ENCODE data around the gene ABCB10.
"Not testable (repeated sequence)": the region's sequence is repeated elsewhere in the genome, so short reads cannot be mapped to it uniquely, and the experiment has no call there.

ABCB10 gene

DNA sequence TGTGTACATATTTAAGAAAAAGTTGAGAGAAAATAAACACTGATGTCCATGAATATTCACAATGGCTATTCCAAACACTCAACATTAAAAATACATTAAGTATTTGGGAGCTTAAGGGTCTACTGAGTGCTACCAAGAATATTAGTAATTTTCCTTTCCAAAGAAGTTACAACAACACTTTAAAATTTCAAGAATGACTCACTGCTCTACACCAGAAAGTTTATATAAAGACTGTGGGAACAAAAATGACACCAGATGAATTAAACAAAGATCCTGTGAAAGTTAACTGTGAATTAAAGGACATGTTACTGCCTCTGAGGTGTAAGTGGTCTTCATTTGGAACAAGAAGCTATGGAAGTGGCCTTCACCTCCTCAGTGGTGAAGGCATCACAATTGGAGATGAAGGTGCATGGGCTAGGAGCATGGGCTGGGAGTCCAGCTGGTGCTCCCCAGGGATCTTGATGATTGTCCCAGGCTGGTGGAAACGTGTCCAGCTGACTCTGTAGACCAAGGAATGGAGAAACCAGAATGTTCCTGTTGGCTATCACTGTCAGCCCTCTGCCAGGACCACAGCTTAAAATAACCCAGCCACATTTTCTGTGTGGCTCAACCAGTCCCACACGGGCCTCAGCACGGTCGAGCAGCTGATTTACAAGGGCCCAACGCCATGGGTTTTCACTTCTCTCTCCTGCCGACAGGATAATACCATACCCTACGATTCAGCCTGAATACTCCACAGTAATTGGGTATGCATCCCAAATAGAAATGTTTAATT lies 38.6 kb upstream of the ABCB10 start:
- TF ChIP-seq, protein P1, sequence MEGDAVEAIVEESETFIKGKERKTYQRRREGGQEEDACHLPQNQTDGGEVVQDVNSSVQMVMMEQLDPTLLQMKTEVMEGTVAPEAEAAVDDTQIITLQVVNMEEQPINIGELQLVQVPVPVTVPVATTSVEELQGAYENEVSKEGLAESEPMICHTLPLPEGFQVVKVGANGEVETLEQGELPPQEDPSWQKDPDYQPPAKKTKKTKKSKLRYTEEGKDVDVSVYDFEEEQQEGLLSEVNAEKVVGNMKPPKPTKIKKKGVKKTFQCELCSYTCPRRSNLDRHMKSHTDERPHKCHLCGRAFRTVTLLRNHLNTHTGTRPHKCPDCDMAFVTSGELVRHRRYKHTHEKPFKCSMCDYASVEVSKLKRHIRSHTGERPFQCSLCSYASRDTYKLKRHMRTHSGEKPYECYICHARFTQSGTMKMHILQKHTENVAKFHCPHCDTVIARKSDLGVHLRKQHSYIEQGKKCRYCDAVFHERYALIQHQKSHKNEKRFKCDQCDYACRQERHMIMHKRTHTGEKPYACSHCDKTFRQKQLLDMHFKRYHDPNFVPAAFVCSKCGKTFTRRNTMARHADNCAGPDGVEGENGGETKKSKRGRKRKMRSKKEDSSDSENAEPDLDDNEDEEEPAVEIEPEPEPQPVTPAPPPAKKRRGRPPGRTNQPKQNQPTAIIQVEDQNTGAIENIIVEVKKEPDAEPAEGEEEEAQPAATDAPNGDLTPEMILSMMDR (IDR thresholded peaks at IDR 0.05; ENCODE audit: low read depth, low read length, missing control alignments): no peak
- no peak for DNase-seq (ENCODE audit: extremely low read depth, low read depth)
- no peak overlapping the region for H3K4me3 ChIP-seq (replicated peaks; ENCODE audit: low read depth, low read length)

DNA sequence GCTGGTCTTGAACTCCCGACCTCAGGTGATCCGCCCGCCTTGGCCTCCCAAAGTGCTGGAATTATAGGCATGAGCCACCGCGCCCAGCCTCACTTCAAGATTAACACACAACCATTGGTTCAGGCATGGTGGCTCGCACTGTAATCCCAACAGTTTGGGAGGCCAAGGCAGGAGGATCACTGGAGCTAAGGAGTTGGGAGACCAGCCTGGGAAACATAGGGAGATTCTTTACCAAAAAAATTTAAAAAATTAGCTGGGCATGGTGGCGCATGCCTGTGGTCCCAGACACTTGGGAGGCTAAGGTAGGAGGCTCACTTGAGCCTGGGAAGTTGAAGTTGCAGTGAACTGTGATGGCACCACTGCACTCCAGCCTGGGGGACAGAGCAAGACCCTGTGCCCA lies 37.4 kb upstream of the ABCB10 start:
- H3K4me3 ChIP-seq (replicated peaks; ENCODE audit: low read depth, low read length); DNase-seq (ENCODE audit: extremely low read depth, low read depth): not testable (repeated sequence)

DNA sequence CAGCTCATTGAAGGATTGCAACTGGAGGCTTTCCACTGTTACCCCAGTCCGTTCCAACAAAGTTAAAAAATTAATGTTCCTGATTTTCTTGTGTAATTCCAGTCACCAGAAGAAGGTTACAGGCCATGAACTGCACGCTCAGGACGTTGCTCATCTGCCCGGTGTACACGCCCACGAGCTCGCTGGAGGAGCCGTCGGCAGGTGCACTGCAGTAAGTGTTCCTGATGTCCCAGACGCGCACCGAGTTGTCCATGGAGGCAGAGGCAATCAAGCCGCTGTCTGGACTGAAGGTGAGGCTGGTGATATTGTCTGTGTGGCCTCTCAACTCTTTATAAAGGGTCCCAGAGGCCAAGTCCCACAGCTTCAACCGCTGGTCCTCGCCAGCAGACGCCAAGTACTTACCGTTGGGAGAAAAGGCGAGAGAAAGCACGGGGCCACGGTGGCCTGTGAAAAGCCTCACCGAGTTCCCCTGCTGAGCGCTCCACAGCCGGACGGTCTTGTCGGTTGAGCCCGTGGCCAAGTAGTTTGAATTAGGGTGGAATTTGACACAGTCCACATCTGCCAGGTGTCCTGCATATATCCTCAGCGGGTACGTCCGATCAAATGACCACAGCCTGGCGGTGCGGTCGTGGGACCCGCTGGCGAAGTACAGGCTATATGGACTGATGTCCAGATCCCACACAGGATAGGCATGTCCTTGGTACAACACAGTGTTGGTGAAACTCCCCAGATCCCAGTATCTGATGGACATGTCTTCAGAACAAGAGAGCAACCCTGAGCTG lies 35.9 kb upstream of the ABCB10 start:
- H3K4me3 ChIP-seq (replicated peaks; ENCODE audit: low read depth, low read length): no peak overlapping the region
- DNase-seq (ENCODE audit: extremely low read depth, low read depth): no peak
- TF ChIP-seq, protein P1 (IDR thresholded peaks at IDR 0.05; ENCODE audit: low read depth, low read length, missing control alignments): no peak

DNA sequence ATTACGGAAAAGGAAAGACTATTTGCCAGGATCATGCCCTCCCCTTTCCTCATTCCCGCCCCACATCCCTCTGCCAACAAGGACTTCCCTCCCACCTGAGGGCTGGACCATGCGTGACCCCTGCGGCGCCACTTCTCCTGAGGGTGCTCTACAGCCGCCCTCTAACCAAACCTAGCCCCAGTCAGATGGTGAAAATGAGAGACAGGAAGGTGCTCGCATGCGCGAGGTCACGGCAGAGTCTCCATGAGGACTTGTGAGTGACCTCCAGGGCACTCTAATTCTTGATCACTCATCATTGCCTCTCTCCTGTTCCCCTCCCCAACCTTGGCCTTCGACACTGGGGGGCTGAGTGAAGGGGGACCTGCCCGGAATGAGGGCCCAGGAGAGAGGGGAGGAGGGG lies 35.3 kb upstream of the ABCB10 start:
- TF ChIP-seq, protein P1 (IDR thresholded peaks at IDR 0.05; ENCODE audit: low read depth, low read length, missing control alignments): no peak
- H3K4me3 ChIP-seq (replicated peaks; ENCODE audit: low read depth, low read length): no peak overlapping the region

DNA sequence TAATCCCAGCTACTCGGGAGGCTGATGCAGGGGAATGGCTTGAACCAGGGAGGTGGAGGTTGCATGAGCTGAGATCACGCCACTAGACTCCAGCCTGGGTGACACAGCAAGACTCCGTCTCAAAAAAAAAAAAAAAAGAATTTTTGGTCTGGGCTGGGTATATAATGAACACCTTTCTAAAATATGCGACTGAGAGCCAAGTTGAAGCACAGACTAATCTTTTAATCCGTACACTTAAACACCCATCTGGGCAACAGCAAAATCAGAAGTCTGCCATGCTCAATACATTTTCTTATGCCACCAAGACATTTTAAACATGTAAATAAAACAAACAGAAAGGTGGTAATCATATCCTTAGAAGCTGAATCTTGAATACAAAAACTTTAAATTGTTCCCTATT lies 31.6 kb upstream of the ABCB10 start:
- H3K4me3 ChIP-seq (replicated peaks; ENCODE audit: low read depth, low read length): no peak overlapping the region
- no peak for DNase-seq (ENCODE audit: extremely low read depth, low read depth)
- TF ChIP-seq, protein P1 (IDR thresholded peaks at IDR 0.05; ENCODE audit: low read depth, low read length, missing control alignments): no peak

More for the DNA sequence above, 35.3 kb upstream of the ABCB10 start:
- no peak for DNase-seq (ENCODE audit: extremely low read depth, low read depth)

DNA sequence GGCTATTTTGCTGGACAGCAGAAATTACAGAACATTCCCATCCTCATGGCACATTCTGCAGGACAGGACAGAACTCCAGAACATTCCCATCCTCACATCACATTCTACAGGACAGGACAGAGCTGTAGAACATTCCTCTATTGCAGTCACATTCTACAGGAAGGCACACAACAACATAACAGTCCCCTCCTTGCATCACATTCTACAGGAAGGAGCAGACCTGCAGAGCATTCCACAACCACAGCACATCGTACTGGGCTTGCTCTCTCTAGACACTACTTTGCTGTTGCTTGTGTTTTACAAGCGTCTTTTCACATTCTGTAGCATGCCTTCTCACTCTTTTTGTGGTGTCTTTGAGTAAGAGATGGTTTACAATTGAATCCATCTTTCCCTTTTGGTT lies 26.8 kb upstream of the ABCB10 start:
- TF ChIP-seq, protein P1 (IDR thresholded peaks at IDR 0.05; ENCODE audit: low read depth, low read length, missing control alignments): no peak
- no peak overlapping the region for H3K4me3 ChIP-seq (replicated peaks; ENCODE audit: low read depth, low read length)
- no peak for DNase-seq (ENCODE audit: extremely low read depth, low read depth)

DNA sequence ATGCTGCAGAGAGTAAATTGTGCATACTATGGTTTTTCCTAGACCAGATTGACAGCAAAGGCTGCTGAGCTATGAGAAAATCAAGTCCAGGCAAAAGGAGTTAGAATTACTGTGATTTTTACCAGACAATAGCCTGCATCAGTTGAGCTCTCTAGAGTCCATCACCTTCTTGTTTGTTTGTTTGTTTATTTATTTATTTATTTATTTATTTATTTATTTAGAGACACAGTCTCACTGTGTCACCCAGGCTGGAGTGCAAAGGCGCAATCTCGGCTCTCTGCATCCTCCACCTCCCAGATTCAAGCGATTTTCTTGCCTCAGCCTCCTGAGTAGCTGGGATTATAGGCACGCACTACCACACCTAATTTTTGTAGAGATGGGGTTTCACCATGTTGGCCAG lies 24.2 kb upstream of the ABCB10 start:
- no peak for DNase-seq (ENCODE audit: extremely low read depth, low read depth)
- H3K4me3 ChIP-seq (replicated peaks; ENCODE audit: low read depth, low read length): no peak overlapping the region
- TF ChIP-seq, protein P1 (IDR thresholded peaks at IDR 0.05; ENCODE audit: low read depth, low read length, missing control alignments): no peak

Data from HFF-Myc (cell line).